Glomerular endothelial cell (primary cell): ENCODE results near the gene PTPRU. TPM values are rescaled to one million over a fixed set of nuclear protein-coding genes. Genes with fewer than 3 reads are reported as not detected.
"Not testable (repeated sequence)": the region's sequence is repeated elsewhere in the genome, so short reads cannot be mapped to it uniquely, and the experiment has no call there.

ENCODE experiments used
- DNase-seq: peaks from one replicate; pipeline ENCODE4 v3.0.0-alpha.2; 2011; ENCODE audit warnings: low read depth, low spot score; ENCODE audit errors: extremely low read depth
- total RNA-seq: library from RNA; depleted of rRNA; stranded (reverse); fragments of >200 nt; gene quantifications from 2 replicates; pipeline ENCODE4 v1.2.3, GENCODE V29; 2015

PTPRU gene
- total RNA-seq, 1 donor from 2014 or later, result 19.4 TPM

GRCh38 chr1:29284286-29284960 is 48.1 kb downstream of the PTPRU start:
- no peak for DNase-seq

GRCh38 chr1:29284961-29285560 is 48.7 kb downstream of the PTPRU start:
- no peak for DNase-seq

- no peak for DNase-seq
These were observed 49.4 kb downstream of the PTPRU start for GRCh38 chr1:29285771-29286170.

DNA sequence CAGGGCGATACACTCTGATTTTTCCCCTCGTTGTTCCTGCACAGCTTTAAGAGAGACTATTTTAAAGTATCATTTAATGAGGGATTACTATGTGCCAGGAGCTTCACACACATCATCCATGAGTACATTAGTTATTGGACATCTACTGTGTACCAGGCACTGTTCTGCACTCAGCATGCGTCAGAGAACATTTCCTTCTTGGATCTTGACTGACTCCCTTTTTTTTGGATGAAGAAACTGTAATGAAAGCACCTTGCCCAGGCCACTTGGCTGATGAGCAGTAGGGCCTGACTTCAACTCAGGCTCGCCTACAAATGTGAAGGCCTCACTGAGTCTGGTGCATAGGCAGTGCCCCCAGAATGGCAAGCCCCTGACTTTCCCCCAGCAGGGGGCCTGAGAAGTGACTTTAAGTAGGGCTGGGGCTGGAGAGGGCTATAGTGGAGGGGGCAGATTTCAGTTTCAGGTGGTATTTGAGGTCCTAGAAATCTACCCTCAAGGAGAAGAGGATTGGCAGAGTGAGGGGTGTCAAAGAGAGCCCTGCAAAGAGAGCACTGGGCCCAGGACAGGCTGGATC is 50.0 kb downstream of the PTPRU start:
- DNase-seq, result no peak

DNA sequence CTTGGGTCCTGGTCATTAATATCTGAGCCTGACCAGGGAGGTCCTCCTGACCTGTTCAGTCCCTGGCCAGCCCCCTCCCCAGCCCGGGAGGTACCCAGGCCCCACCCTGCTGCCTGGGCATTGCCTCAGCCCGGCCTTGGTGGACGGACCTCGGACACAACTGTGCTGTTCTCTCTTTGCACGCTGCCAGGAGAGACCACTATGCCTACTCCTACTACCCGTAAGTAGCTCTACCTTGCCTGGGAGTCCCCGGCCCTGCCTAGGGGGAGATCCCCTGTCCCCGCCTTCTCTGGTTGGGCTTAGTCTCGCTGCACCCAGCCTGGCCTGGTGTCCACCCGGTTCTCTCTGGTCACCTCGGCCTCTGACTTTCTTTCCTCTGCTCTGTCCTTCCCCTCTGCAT is 53.2 kb downstream of the PTPRU start:
- no peak for DNase-seq

DNA sequence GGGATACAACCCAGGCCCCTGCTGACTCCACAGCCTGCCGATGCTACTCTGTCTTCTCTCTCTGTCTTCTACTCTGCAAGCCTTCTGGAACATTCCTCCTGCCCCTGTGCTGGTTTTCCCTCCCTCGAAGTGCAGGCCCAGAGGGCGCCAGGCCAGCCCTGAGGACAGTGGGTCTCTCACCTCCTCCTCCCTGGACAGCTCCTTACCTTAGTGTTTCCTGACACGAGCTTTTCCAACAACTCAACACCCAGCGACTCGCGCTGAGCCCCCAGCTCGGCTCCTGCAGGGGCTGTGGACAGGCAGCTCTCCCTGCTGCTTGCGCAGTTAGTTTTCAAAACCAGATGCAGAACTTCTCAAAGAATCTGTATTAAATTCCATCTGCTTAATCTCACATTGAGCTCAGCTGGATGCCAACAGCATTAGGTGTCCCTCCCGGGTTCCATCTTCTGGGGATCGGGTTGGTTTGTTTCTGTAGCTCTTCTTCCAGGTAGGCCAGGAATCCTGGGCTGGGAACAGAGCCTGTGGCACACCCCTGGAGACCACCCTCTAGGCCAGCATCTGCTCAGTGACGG is 54.2 kb downstream of the PTPRU start:
- no peak for DNase-seq

DNA sequence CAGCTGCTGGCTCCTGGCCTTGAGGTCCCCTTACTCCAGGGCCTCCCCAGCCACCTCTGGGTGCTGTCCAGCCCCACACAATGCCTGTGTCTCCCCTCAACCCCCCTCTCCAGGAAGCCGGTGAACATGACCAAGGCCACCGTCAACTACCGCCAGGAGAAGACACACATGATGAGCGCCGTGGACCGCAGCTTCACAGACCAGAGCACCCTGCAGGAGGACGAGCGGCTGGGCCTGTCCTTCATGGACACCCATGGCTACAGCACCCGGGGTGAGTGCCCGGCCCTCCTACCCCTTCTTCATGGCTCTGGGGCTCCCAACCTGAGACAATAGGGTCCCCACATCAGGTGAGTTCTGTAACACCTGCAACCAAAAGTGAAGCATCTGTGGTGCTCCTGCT is 55.4 kb downstream of the PTPRU start:
- no peak for DNase-seq

GRCh38 chr1:29292344-29292743 is 56.0 kb downstream of the PTPRU start:
- DNase-seq, result no peak

DNA sequence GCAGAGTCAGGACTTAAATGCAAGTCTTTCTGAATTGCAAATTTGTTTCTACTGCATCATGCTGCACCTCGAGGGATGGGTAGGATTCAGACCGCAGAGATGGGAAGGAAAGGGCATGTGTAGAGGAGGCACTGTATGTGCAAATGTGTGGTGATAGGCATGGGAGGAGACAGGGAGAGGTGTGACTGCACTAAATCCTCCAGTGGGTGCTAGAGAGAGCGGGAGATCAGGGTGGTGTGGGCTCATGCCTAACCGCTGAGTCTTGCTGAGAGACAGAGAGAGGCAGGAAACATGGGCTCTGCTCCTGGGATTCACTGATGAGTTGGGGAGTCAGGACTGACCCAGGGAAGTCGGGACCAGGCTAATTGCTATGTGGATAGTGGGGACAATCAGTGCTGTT is 61.1 kb downstream of the PTPRU start:
- DNase-seq, result no peak

GRCh38 chr1:29298246-29298645 is 61.9 kb downstream of the PTPRU start:
- no peak for DNase-seq

- no peak for DNase-seq
These were observed 63.1 kb downstream of the PTPRU start for GRCh38 chr1:29299446-29299845.

GRCh38 chr1:29301732-29302131 is 65.4 kb downstream of the PTPRU start:
- DNase-seq, result not testable (repeated sequence)

- DNase-seq, result no peak
These were observed 67.1 kb downstream of the PTPRU start for GRCh38 chr1:29303201-29304024.

GRCh38 chr1:29304025-29304684 is 67.8 kb downstream of the PTPRU start:
- no peak for DNase-seq

DNA sequence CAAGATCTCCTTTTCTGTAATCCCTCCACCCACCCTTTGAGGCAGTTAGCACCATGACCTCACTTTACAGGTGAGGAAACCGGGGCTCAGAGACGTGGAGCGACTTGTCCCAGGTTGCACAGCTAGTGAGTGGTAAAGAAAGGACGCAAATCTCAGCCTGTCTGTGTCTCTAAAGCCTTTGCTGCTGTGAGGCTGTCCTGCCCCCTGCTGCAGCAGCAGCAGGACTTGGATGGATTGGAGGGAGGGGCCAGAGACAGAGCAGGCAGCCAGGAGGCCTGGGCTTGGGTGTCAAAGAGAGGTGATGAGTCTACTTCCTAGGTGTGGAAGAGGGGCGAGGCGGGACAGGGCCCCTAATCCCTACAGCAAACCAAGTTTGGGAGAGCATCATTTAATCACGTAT is 69.6 kb downstream of the PTPRU start:
- DNase-seq, result no peak

GRCh38 chr1:29306471-29307140 is 70.3 kb downstream of the PTPRU start:
- DNase-seq, result no peak

DNA sequence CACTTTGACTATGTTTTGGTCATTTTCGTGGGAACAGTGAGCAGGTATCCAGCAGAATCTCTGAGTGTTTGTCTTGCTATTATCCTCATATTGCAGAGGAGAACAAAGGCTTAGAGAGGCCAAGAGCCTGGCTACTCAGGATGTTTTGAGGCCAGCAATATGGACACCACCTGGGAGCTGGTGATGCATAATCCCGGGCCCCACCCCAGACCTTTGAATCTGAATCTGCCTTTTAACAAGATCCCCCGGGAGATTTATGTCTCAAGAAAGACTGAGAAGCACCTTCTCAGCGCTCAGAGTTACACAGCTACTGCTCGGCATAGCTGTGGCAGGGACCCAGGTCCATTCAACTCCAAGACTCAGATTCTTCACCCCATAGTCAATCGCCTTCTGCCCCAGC is 72.8 kb downstream of the PTPRU start:
- DNase-seq, result no peak

DNA sequence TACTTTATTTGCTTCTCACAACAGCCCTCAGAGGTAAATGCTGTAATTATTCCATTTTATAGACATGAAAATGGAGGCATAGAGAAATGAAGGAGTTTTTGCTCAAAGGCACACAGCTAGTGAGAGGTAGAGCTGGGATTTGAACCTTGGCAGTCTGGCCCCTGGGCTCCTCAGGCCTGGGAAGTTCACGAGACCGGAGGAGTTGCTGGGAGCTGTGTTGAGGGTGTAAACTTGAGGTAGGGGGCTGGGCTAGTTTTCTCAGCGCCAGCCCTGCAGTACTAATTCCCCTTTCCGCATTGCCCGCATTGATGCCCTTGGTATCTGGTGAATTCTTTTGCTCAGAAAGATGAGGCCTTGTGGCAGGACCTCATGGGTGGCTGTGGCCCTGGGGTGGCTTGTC is 73.3 kb downstream of the PTPRU start:
- DNase-seq, result no peak

DNA sequence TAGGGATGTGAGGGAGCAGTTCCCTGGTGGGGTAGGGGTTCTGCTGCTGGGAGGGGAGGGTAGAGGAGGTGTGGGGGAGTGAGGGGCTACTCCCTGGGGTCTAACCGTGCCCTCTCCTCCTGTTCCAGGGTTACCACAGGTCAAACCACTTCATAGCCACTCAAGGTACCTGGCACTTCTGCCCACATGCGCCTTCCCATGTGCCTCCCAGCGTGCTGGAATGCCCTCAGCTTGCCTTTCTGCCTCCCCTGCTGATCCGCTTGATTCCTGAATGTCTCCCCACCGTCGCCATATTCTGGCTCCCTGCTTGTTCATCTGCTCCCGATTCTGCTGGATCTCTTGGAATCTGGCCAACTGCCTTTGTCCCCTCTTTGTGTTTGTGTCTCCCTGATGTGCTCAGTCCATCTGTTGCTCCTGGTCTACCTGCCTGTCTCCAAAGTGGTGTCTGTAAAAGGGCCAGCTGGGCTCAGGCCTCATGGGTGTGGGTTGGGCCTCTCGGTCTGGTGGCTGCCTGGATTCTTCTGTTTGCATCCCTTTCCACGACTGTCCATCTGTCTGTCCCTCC is 74.4 kb downstream of the PTPRU start:
- DNase-seq, result no peak
